HepG2 (cell line): ENCODE measurements around the gene ELP2. TPM values are rescaled to one million over a fixed set of nuclear protein-coding genes. Genes with fewer than 3 reads are reported as not detected.

Source experiments
- CHD4 ChIP-seq: fragments of 200-600 bp; sonication (generic); IDR thresholded peaks from 2 replicates; pipeline ENCODE4 v1.7.0; 2017; ENCODE audit warnings: mild to moderate bottlenecking, low read length, borderline replicate concordance
- JARID2 ChIP-seq: sonication (generic); formaldehyde crosslinking; IDR thresholded peaks from 2 replicates; pipeline ENCODE4 v1.8.1; 2023; ENCODE audit warnings: missing genetic modification reagents, inconsistent platforms; ENCODE audit not compliant: insufficient replicate concordance
- KIAA2018 ChIP-seq: sonication (generic); formaldehyde crosslinking; IDR thresholded peaks from 2 replicates; pipeline ENCODE4 v1.5.0; 2020; ENCODE audit warnings: mild to moderate bottlenecking, missing genetic modification reagents, borderline replicate concordance
- RNF219 ChIP-seq: sonication (generic); formaldehyde crosslinking; IDR thresholded peaks from 2 replicates; pipeline ENCODE4 v1.5.0; 2020; ENCODE audit warnings: mild to moderate bottlenecking, missing genetic modification reagents
- ZNF260 ChIP-seq: sonication (generic); formaldehyde crosslinking; IDR thresholded peaks from 2 replicates; pipeline ENCODE4 v1.4.0; 2020; ENCODE audit warnings: missing genetic modification reagents, low read depth, mild to moderate bottlenecking, borderline replicate concordance
- ZNF577 ChIP-seq: sonication (generic); formaldehyde crosslinking; IDR thresholded peaks from 2 replicates; pipeline ENCODE4 v1.4.0; 2020; ENCODE audit warnings: mild to moderate bottlenecking, low read depth, missing genetic modification reagents, borderline replicate concordance
- polyA plus RNA-seq, 8 experiments: library from polyadenylated mRNA; depleted of rRNA in 3 of 8; stranded (reverse) in 7 of 8; unstranded in 1 of 8; fragments of >200 nt; fragmentation: Illumina TruSeq in 4 of 8; extraction: Trizol in 4 of 8; gene quantifications; 2 replicates each; pipeline versions ENCODE4 v1.2.1 to v1.2.3, GENCODE V29; 2011 to 2016; ENCODE audit warnings: low read depth in 4 of 8, missing spikeins in 1 of 8, mixed read lengths in 1 of 8; ENCODE audit not compliant: insufficient read depth in 1 of 8
- total RNA-seq, 5 experiments: library from RNA; depleted of rRNA; stranded (reverse); fragments of >200 nt; fragmentation: Illumina TruSeq; extraction: Trizol; gene quantifications; 2 replicates each; pipeline ENCODE4 v1.2.3, GENCODE V29; 2016; ENCODE audit warnings: low read depth in 1 of 5
- TF ChIP-seq, protein P1 (sequence below): conservative IDR thresholded peaks from 2 replicates; pipeline ENCODE4 v1.6.1; 2018; ENCODE audit warnings: missing genetic modification reagents

Gene ELP2
- total and polyA plus RNA-seq, 2 of the 13 experiments (the other 11 are each of a cell fraction or from before 2014, with no cell fraction given), result 98.7 to 100 TPM

GRCh38 chr18:36149514-36150289 is 20.0 kb downstream of the ELP2 start (continued):
- no peak for TF ChIP-seq KIAA2018
- TF ChIP-seq ZNF577 (CRISPR knock-in tag), result no peak
- TF ChIP-seq JARID2 (CRISPR knock-in tag), result no peak
- TF ChIP-seq ZNF260, result no peak
- TF ChIP-seq, protein P1, sequence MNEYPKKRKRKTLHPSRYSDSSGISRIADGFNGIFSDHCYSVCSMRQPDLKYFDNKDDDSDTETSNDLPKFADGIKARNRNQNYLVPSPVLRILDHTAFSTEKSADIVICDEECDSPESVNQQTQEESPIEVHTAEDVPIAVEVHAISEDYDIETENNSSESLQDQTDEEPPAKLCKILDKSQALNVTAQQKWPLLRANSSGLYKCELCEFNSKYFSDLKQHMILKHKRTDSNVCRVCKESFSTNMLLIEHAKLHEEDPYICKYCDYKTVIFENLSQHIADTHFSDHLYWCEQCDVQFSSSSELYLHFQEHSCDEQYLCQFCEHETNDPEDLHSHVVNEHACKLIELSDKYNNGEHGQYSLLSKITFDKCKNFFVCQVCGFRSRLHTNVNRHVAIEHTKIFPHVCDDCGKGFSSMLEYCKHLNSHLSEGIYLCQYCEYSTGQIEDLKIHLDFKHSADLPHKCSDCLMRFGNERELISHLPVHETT, result no peak
- no peak for TF ChIP-seq CHD4
- TF ChIP-seq RNF219, result no peak
